Activated T-cell treated with anti-CD3 and anti-CD28 coated beads, Interleukin-2, amount 50 U/mL, for 24 hours (primary cell): ENCODE measurements around the gene FRMPD2.
"Not testable (repeated sequence)": the region's sequence is repeated elsewhere in the genome, so short reads cannot be mapped to it uniquely, and the experiment has no call there.

ENCODE experiments used
- DNase-seq: peaks from one replicate; pipeline ENCODE4 v3.0.0-alpha.2; 2020
- H3K27ac Mint-ChIP-seq: 2 replicates; pipeline ENCODE4 v1.8.0; 2020; ENCODE audit warnings: mild to moderate bottlenecking, mixed read lengths
- H3K27me3 Mint-ChIP-seq: 2 replicates; pipeline ENCODE4 v1.8.0; 2020; ENCODE audit warnings: mixed read lengths
- H3K36me3 Mint-ChIP-seq: 2 replicates; pipeline ENCODE4 v1.8.0; 2020; ENCODE audit warnings: low read depth, mixed read lengths
- H3K4me1 Mint-ChIP-seq: 2 replicates; pipeline ENCODE4 v1.8.0; 2020; ENCODE audit warnings: low read depth, mixed read lengths
- H3K4me3 Mint-ChIP-seq: 2 replicates; pipeline ENCODE4 v1.8.0; 2020; ENCODE audit warnings: mild to moderate bottlenecking, moderate library complexity, mixed read lengths
- H3K9me3 Mint-ChIP-seq: 2 replicates; pipeline ENCODE4 v1.8.0; 2020; ENCODE audit warnings: mixed read lengths

The FRMPD2 gene

DNA sequence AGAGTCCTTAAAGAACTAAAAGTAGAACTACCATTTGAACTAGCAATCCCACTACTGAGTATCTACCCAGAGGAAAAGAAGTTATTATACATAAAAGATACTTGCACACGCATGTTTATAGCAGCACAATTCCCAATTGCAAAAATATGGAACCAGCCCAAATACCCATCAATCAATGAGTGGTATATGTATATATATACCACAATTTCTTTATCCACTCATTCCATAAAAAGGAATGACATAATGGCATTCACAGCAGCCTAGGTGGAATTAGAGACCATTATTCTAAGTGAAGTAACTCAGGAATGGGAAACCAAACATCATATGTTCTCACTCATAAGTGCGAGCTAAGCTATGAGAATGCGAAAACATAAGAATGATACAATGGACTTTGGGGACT, 53.5 kb downstream of the FRMPD2 start:
- H3K36me3 Mint-ChIP-seq, H3K9me3 Mint-ChIP-seq, DNase-seq, H3K27ac Mint-ChIP-seq, H3K4me3 Mint-ChIP-seq, H3K4me1 Mint-ChIP-seq: not testable (repeated sequence)
- peaks cover 14% of the 10 kb centered on the region for H3K27me3 Mint-ChIP-seq

GRCh38 chr10:48219194-48219593, 55.3 kb downstream of the FRMPD2 start:
- DNase-seq = no peak
- H3K27me3 Mint-ChIP-seq = peaks cover 9% of the 10 kb centered on the region
- no peak overlapping the region for H3K27ac Mint-ChIP-seq
- H3K9me3 Mint-ChIP-seq = peaks cover 3% of the 10 kb centered on the region
- no peaks in the 10 kb centered on the region for H3K4me1 Mint-ChIP-seq
- H3K4me3 Mint-ChIP-seq = no peak overlapping the region
- H3K36me3 Mint-ChIP-seq = no peaks in the 10 kb centered on the region

- no peaks in the 10 kb centered on the region for H3K36me3 Mint-ChIP-seq
- no peak for DNase-seq
- peaks cover 3% of the 10 kb centered on the region for H3K9me3 Mint-ChIP-seq
- H3K4me3 Mint-ChIP-seq = no peak overlapping the region
- peaks cover 8% of the 10 kb centered on the region for H3K27me3 Mint-ChIP-seq
- no peak overlapping the region for H3K27ac Mint-ChIP-seq
- no peaks in the 10 kb centered on the region for H3K4me1 Mint-ChIP-seq
Observed at GRCh38 chr10:48216744-48217143, 57.8 kb downstream of the FRMPD2 start.

- H3K4me3 Mint-ChIP-seq = no peak overlapping the region
- H3K27ac Mint-ChIP-seq = no peak overlapping the region
- no peaks in the 10 kb centered on the region for H3K4me1 Mint-ChIP-seq
- H3K9me3 Mint-ChIP-seq = peaks cover 3% of the 10 kb centered on the region
- H3K27me3 Mint-ChIP-seq = peaks cover 8% of the 10 kb centered on the region
- no peak for DNase-seq
- no peaks in the 10 kb centered on the region for H3K36me3 Mint-ChIP-seq
Observed at GRCh38 chr10:48216204-48216505, 58.3 kb downstream of the FRMPD2 start.

DNA sequence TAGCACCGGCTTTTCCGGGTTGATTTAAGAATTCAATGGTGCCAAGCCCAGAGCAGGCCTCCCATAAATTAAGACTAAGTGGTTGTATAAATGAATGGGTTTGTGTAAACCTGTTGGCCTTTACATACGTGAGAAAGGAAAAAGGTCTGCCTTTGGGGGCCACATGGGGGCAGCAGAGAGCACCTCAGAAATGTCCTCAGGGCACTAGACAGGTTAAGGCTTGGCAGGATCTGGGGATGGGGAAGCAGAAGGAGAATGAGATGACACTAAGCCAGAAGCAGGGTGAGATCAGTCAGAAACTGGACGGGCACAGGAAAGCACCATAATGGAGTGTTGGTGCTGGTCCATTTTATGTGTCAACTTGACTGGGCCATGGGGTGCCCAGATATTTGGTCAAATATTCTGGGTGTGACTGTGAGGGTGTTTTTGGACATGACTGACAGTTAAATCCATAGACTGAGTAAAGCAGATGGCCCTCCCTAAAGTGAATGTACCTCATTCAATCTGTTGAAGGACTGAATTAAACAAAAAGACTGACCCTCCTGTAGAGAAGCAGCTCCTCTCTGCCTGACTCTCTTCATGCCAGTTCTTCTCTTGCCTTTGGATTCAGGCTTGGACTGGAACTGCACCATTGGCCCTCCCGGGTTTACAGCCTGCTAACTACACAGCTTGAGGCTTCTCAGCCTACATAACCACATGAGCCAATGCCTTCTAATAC, 58.9 kb downstream of the FRMPD2 start:
- Mint-ChIP-seq H3K9me3 (peaks cover 3% of the 10 kb centered on the region), H3K4me1 (no peaks in the 10 kb centered on the region), H3K36me3 (no peaks in the 10 kb centered on the region), H3K27ac (no peak overlapping the region), H3K4me3 (no peak overlapping the region), H3K27me3 (peaks cover 8% of the 10 kb centered on the region)
- peak; percentile 49 for DNase-seq

DNA sequence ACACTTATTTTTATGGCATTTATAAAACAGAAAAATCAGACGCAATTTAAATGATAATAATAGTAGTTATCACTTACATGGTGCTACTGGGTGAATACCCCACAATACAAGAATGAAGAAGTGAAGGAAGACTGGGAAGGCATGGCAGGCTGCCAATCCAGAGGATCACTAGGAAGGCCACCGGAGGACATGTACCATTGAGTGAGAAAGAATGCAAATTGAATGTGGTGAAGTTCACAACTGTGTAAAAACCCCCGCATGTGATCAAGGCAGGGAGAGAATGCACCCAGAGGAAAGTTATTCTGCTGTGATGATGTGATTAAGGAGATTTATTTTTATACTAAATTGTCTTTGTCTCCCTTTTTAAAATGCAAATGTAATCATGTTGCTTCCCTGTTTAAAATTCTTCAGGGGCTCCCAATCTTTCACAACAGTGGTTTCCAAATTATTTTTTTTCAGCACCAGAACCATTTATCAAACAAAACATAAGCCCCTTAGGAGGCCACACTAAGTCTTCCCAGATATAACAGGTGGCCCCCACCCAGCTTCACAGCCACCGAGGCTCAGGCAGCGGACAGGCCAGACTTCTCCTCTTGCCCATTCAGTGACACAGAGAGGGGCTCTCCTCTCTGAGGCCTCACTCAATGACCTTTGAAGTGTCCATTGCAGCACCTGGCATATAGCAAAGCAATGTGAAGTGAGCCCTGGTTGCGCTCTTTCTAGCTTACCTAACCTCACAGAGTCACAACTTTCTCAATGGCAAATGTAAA, 59.6 kb downstream of the FRMPD2 start:
- Mint-ChIP-seq H3K4me3 (no peak overlapping the region), H3K4me1 (no peaks in the 10 kb centered on the region), H3K36me3 (no peaks in the 10 kb centered on the region), H3K9me3 (peaks cover 3% of the 10 kb centered on the region), H3K27ac (no peak overlapping the region), H3K27me3 (peaks cover 7% of the 10 kb centered on the region)
- DNase-seq = no peak

DNA sequence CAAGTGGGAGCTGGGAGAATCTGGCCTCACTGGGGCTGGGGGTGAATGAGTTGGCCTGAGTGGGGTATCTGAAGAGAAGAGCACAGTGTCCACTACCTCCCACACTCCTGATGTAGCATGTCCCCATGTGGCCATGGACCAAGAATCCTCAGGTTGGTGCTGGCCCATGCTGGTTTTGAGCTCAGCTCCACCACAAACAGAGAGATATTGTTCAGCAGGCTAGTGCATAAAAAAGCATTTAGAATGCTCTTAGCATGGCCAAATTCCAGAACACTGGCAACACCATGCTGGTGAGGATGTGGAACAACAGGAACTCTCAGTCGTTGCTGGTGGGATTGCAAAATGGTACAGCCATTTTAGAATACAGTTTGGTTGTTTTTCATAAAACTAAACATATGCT, 61.4 kb downstream of the FRMPD2 start:
- Mint-ChIP-seq H3K36me3 (no peaks in the 10 kb centered on the region), H3K27ac (no peak overlapping the region), H3K4me1 (no peaks in the 10 kb centered on the region), H3K9me3 (peaks cover 3% of the 10 kb centered on the region), H3K4me3 (no peak overlapping the region), H3K27me3 (peaks cover 3% of the 10 kb centered on the region)
- DNase-seq = no peak

DNA sequence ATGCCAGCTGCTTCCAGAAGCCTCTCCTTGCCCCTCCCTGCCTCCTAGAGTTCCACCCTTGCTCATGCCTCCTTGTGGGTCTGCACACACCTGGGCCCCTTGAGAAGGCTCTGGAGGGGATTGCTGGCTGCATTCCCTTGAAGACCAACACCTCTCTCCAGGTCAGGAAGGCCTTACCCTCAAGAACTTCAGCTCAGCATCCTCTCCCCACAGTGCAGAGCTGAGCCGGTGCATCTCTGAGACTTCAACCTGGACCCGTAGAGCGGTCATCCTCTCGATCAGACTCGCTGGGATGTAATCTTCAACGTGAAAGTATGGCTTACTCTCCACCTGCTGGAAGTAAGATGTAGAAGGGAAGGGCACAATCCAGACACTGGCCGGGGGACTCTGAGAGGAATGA, 62.7 kb downstream of the FRMPD2 start:
- H3K4me1 Mint-ChIP-seq = no peaks in the 10 kb centered on the region
- H3K9me3 Mint-ChIP-seq = peaks cover 3% of the 10 kb centered on the region
- H3K4me3 Mint-ChIP-seq = no peak overlapping the region
- no peak overlapping the region for H3K27ac Mint-ChIP-seq
- DNase-seq = no peak
- H3K36me3 Mint-ChIP-seq = no peaks in the 10 kb centered on the region
- peaks cover 3% of the 10 kb centered on the region for H3K27me3 Mint-ChIP-seq

DNA sequence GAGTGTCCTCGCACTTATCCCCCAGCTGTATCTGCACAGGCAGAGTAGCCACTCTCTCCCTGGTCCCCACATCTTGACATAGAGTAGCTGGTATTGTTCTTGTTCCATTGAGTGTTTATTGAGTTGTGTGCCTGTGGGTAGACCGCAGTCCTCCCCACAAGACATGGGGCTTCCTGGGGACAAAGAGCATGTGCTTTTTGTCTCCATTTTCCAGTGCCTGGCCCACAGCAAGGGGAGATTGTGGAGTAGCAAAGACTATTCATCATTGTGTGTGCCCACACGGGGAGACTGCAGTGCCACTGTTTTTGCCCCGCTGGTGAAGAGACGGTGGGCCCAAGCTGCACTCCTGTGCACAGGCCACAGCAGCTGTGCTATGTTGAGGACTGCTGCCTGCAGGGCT, 63.5 kb downstream of the FRMPD2 start:
- Mint-ChIP-seq H3K4me3 (no peak overlapping the region), H3K9me3 (peaks cover 3% of the 10 kb centered on the region), H3K36me3 (no peaks in the 10 kb centered on the region), H3K4me1 (no peaks in the 10 kb centered on the region), H3K27ac (no peak overlapping the region), H3K27me3 (peaks cover 3% of the 10 kb centered on the region)
- DNase-seq = no peak

DNA sequence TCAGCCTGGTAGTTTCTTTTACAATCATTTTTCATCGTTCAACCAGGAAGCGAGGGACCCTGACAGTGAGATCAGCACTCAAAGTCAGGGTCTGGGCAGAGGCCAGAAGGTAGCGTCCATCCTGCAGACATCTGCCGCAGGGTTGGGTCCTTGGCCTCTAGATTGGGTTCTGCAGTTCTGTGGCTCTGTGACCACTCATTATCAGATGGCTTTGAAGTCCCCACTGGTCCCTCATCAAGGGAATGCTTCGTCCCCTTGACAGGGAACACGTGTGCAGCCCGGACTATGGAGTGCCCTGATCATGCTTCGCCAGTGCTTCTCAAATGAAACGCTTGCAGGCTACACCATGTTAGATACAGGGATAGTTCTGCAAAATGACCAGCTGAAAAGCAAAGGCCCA, 64.1 kb downstream of the FRMPD2 start:
- H3K4me1 Mint-ChIP-seq = no peaks in the 10 kb centered on the region
- H3K4me3 Mint-ChIP-seq = no peak overlapping the region
- no peak overlapping the region for H3K27ac Mint-ChIP-seq
- peaks cover 3% of the 10 kb centered on the region for H3K27me3 Mint-ChIP-seq
- no peaks in the 10 kb centered on the region for H3K36me3 Mint-ChIP-seq
- no peak for DNase-seq
- no peaks in the 10 kb centered on the region for H3K9me3 Mint-ChIP-seq

- Mint-ChIP-seq H3K4me3 (no peak overlapping the region), H3K9me3 (no peaks in the 10 kb centered on the region), H3K4me1 (no peaks in the 10 kb centered on the region), H3K27ac (no peak overlapping the region), H3K36me3 (no peaks in the 10 kb centered on the region), H3K27me3 (peaks cover 8% of the 10 kb centered on the region)
- no peak for DNase-seq
Observed at GRCh38 chr10:48209241-48209640, 65.3 kb downstream of the FRMPD2 start.

DNA sequence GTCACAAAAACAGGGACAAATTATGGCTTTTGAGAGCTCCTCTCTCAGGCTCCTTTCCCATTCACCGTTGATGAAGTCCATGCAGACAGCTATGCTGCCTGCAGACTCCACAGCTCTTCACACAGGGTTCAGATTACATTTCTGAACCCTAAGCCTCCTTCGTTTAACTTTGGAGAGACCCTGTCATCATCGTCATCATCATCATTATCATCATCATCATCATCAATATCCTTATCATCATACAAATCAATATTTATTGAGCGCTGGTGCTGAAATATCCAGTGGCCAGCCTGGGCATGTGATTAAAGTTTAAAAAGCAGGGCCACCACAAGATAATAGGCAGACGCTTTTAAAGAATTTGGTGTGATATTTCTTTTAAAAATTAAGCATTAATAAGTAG, 66.6 kb downstream of the FRMPD2 start:
- H3K27ac Mint-ChIP-seq = no peak overlapping the region
- H3K4me1 Mint-ChIP-seq = no peaks in the 10 kb centered on the region
- H3K36me3 Mint-ChIP-seq = no peaks in the 10 kb centered on the region
- H3K27me3 Mint-ChIP-seq = peaks cover 8% of the 10 kb centered on the region
- H3K9me3 Mint-ChIP-seq = no peaks in the 10 kb centered on the region
- no peak overlapping the region for H3K4me3 Mint-ChIP-seq
- no peak for DNase-seq

GRCh38 chr10:48206482-48207250, 67.8 kb downstream of the FRMPD2 start:
- Mint-ChIP-seq H3K36me3 (no peaks in the 10 kb centered on the region), H3K9me3 (no peaks in the 10 kb centered on the region), H3K27me3 (peaks cover 8% of the 10 kb centered on the region), H3K4me1 (no peaks in the 10 kb centered on the region), H3K27ac (no peak overlapping the region), H3K4me3 (no peak overlapping the region)
- no peak for DNase-seq

DNA sequence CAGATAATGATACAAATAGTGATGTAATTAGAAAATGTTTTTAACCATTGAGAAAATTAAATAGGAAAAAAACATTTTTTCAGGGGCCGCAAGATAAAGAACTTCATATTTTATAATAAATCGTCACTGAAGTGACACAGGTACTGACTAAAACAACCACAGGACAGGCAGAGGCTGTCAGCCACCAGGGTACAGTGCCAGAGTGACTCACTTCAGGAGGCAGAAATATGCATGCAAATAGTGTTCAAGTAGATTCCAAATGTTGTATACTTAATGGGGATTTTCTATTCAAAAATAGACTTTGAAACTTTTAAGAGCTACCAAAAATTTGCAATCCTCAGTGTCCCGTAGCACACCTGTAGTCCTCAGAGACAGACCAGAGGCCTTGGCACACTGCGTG, 68.6 kb downstream of the FRMPD2 start:
- no peak for DNase-seq
- Mint-ChIP-seq H3K36me3 (no peaks in the 10 kb centered on the region), H3K4me1 (no peaks in the 10 kb centered on the region), H3K9me3 (no peaks in the 10 kb centered on the region), H3K27ac (no peak overlapping the region), H3K4me3 (no peak overlapping the region), H3K27me3 (peaks cover 9% of the 10 kb centered on the region)
